Measurements from ENCODE around the gene SLC25A25.
A peak's percentile ranks its signal among the peaks of the same experiment; 100 is the strongest.
"Not testable (repeated sequence)": the region's sequence is repeated elsewhere in the genome, so short reads cannot be mapped to it uniquely, and the experiment has no call there.

SLC25A25 gene

GRCh38 chr9:128051932-128052709, 15.9 kb upstream of the SLC25A25 start:
- DNase-seq (ENCODE audit: low read depth in 2 of 2): no peak

DNA sequence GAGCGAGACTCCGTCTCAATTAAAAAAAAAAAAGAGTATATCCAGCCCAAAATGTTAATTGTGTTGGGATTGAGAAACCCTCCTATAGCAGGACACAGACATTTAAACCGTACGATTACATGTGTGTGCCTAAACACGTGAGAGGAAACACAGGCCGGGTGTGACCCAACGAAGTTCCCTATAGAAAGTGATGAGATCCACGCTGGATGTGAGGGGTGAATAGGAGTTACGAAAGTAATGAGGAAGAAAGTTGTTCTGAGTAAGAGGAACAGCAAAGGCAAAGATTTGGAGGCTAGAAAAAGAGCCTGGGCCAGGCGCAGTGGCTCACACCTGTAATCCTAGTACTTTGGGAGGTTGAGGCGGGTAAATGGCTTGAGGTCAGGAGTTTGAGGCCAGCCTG, 14.5 kb upstream of the SLC25A25 start:
- no peak for DNase-seq (ENCODE audit: low read depth in 2 of 2)

DNA sequence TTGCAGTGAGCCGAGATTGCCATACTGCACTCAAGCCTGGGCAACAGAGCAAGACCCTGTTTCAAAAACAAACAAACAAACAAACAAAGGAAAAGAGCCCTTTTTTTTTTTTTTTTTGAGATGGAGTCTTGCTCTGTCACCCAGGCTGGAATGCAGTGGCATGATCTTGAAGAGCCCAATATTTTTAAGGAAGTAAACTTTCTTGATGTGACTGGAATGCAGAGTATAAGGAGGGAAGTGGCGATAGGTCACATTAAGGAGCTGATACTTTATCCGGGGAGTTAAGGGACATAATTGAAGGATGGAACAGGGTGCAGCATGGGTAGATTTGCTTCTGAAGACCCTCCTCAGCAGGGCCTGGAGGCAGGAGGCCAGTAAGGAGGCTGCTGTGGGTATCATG, 13.9 kb upstream of the SLC25A25 start:
- DNase-seq (ENCODE audit: low read depth in 2 of 2): no peak

GRCh38 chr9:128055344-128056040, 12.5 kb upstream of the SLC25A25 start:
- DNase-seq (ENCODE audit: low read depth in 2 of 2): no peak

GRCh38 chr9:128056086-128056485, 11.9 kb upstream of the SLC25A25 start:
- no peak for DNase-seq (ENCODE audit: low read depth in 2 of 2)

DNA sequence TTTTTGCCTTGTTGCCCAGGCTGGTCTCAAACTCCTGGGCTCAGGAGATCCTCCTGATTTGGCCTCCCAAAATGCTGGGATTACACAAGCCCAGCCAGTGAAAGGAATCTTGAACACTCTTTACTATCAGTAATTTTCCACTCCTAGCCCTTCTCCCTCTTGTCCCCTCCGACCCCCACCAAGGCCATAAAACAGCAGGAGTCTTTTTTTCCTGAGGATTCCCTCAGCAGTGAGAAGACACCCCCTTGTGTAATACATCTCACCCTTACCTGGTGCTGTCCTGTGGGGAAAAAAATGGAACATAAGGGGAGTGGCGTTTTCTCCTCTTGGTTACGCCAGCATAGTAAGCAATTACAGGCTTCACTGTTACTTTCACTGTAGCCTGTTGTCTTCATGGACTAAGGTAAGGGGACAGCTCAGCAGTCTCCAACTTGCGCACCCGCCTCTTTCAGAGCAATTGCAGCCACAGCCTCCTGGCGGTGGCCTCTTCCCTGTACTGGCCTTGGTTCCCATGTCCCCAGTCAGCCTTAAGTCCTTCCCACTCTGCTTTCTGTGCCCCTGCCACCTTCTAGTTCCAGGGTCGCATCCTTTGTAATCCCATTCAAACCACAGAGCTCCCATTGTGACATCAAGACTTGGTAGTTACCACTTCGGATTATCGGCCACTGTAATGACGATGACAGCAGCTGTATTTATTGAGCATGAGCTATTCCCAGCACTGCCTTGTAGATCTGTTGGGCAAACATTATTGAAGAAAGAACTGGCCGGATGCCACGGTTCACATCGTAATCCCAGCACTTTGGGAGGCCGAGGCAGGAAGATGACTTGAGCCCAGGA, 10.9 kb upstream of the SLC25A25 start:
- DNase-seq (ENCODE audit: low read depth in 2 of 2): no peak

DNA sequence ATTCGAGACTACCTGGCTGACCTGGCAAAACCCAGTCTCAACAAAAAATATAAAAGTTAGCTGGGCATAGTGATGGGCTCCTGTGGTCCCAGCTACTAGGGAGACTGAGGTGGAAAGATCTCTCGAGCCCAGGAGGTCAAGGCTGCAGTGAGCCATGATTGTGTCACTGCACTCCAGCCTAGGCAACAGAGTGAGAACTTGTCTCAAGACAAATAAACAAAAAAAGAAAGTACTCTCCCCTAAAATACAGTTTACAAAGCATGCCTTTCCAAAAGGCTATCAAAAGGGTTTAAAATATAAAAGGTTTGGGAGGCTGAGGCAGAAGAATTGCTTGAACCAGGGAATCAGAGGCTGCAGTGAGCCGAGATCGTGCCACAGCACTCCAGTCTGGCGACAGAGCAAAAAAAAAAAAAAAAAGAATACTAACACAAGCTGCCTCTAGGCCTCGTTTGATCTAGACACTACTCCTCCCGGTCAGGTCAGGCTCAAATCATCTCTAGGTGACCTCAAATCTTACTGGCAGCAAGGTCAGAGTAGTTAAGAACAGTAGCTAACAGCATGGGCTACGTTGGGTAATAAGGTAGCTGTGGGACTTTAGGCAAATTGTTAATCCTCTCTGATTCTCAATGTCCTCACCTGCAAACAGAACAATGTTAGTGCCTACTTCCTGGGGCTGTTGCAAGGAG, 10.2 kb upstream of the SLC25A25 start:
- no peak for DNase-seq (ENCODE audit: low read depth in 2 of 2)

- DNase-seq (ENCODE audit: low read depth in 2 of 2): no peak
Observed at GRCh38 chr9:128059365-128059983, 8.6 kb upstream of the SLC25A25 start.

GRCh38 chr9:128061275-128061960, 6.6 kb upstream of the SLC25A25 start:
- DNase-seq (ENCODE audit: low read depth in 2 of 2): no peak

DNA sequence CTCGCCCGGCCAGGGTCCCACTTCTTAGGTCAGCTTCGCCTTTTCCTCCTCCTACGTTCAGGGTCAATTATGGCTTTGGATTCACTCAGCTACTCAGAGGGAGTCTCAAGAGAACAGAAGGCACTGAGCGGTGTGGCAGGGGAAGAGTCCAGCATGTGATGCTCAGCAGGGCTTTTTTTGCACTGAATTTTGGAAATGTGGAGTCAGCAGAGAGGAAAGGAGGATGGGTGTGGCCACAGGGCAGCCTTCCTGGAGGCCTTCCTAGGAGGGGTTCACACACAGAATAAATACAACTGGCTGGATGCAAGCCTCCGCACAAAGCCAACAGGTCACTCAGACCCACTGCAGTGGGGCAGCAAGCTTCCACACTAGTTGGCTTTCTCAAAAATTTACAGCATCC, 5.8 kb upstream of the SLC25A25 start:
- DNase-seq (ENCODE audit: low read depth in 2 of 2): no peak

DNA sequence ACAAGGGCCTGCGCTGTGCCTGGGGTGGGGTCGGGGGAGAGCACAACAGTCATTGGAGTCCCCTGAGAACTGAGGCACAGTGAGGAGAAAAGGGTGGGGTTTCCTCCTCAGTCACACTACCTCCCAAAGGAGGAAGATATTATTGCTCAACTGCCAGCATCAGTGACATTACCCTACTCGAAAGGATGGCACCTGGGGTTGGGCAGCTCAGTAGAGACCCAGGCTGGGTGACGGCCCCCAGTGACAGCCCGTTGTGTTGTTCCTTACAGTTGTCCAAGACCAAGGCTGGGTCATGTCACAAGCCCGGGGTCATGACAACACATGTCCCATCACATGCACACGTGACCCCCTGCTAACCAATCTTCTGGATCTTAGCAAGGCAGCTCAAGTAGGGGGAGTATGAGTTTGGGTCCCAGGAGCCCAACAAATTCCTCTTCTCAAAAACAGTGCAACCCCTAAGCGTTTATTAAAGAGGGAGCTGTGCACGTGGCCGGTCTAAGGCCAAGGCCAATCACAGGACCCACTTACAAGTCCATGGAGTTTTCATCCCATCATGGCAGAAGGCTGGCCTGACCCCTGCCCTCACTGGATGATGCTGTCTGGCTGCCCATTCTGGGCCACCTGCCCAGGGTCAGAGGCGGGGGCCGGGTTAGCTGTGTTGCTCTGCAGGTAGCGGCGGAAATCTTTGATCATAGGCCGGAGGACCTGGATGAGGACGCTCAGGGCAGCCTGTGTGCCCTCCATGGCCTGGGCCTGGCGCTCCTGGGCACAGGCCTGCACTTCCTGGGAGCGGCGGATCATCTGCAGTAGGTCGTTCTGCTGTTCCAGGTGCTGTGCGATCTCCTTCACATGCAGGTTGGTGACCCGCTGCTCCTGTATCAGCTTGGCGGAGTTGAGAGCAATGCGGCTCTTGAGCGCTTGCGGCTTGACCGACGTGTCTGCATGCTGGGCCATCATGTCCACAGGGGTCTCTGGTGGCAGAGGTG, 4.9 kb upstream of the SLC25A25 start:
- no peak for DNase-seq (ENCODE audit: low read depth in 2 of 2)

DNA sequence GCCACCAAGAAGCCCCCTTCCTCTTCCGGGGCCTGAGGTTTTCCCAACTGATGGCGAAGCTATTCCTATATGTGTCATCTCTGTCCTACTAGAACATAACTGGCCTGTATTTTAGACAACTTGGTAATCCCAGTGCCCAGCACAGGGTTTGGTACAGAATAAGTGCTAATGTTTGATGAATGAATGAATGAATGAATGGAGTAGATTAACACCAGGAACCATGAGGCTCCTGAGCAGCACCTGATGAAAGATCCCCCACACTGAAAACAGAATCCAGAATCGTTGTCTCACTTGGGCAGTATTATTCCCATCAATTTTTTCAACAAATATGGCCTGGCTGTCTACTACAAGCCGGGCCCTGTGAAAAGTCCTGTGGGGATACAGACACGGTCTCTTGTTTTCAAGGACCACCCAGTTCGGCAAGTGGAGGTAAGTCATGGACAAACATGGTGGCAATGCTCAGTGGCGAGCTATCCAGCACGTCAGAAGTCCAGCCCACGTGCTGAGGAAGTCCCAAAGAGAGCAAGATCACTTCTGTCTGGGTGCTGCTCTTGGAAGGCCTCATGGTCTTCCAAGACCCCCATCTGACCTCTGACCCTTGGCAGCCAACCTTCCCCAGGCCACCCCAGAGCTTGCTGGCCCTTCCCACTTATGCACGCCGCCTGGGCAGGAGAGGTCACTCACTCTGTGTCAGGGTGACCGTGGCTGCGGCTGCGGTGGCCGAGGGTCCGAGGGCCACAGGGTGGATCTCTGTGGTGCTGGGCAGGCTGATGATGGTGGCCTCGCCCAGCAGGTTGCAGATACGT, 1.9 kb upstream of the SLC25A25 start:
- DNase-seq (ENCODE audit: low read depth in 2 of 2): no peak

- DNase-seq (ENCODE audit: low read depth in 2 of 2): peak; percentile 88 to 92
Observed at GRCh38 chr9:128066713-128067644, 1.1 kb upstream of the SLC25A25 start, which contains the start of gene NAIF1. NAIF1 (minus strand) TSS chr9:128067320; CDS start chr9:128067101, 219 bp downstream.

DNA sequence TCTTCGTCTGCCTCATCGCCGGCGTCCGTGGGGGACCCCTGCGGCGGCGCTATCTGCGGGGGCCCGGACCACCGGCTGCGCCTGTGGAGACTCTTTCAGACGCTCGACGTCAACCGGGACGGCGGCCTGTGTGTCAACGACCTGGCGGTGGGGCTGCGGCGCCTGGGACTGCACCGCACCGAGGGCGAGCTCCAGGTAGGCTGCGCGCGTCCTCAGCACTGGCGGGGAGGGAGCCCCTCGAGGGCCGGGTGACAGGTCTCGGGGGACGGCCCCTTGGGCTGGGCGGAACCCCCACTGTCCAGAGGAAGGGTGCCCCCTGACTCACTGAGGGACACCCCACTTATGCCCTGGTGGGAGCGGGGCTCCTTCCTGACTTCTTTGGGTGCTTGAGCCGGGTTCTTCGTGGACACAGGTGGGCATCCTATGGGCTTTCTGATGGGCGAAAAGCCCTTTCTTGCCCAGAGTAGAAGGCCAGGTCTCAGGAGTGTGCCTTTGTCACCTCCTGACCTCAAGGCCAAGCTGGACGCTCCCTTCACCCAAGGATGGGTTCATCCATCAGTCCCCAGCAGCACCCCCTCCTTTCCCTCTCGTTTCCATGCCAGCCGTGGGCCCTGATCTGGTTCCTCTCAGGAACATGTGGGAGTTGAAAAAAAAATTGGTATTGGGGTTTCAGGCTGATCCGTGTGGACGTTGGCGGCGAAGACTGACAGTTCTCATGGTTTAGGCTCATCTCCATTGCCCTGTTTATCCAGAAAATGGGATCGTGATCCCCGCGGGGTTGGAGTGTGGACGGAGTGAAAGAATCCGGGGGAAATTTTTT, 564 bp downstream of the SLC25A25 start:
- peak in 1 of 2 donors; percentile 15 for DNase-seq (ENCODE audit: low read depth in 2 of 2)

- DNase-seq (ENCODE audit: low read depth in 2 of 2): no peak
Observed at GRCh38 chr9:128070874-128071273, 2.8 kb downstream of the SLC25A25 start.

DNA sequence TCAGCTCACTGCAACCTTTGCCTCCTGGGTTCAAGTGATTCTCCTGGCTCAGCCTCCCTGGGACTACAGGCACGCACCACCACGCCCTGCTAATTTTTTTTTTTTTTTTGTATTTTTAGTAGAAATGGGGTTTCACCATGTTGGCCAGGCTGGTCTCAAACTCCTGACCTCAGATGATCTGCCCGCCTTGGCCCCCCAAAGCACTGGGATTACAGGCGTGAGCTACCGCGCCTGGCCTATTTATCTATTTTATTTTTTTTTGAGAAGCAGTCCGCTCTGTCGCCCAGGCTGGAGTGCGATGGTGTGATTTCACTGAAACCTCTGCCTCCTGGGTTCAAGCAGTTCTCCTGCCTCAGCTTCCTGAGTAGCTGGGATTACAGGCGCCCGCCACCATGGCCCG, 3.4 kb downstream of the SLC25A25 start:
- DNase-seq (ENCODE audit: low read depth in 2 of 2): not testable (repeated sequence)

All from stimulated activated CD8-positive, alpha-beta memory T cell treated with anti-CD3 and anti-CD28 coated beads, Interleukin-2, amount 100 ng/mL, for 48 hours (primary cell).